ENCODE measurements around the gene TMEM204. TPM values are rescaled to one million over a fixed set of nuclear protein-coding genes. Genes with fewer than 3 reads are reported as not detected.

Gene TMEM204
- total and polyA plus RNA-seq, 7 experiments from 2014 or later, result 26.3 to 186 (median 152) TPM

DNA sequence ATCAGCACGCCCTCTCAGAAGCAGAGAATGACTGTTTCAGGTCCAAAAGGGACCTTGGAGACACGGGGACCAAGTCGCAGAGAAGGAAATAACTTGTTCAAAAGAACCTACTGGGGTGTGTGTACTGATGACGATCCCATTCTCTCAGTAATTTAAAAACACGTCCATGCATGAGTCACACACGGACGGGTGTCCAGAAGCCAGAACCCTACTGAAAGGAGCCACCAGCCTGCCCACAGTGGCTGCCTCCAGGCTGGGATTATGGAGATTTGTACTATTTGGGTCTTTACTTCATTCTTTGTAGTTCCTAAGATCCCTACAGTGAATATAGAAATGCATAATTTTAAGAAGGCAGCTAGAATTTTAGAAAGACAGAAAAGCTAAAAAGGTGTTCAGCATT is 27.8 kb downstream of the TMEM204 start:
- H3K4me1 Mint-ChIP-seq, result peaks cover 19 to 58% (median 52%) of the 10 kb centered on the region in 7 donors
- CTCF ChIA-PET, result interaction anchor here (0.8 to 1.2 kb wide), 2 partner anchors 14 to 35 kb away, joined by 3 to 4 read pairs; no protein-coding TSS in a partner anchor
- H3K27ac Mint-ChIP-seq, result peak overlapping the region in 8 of 9 donors; percentile 39 to 97 (median 84)

DNA sequence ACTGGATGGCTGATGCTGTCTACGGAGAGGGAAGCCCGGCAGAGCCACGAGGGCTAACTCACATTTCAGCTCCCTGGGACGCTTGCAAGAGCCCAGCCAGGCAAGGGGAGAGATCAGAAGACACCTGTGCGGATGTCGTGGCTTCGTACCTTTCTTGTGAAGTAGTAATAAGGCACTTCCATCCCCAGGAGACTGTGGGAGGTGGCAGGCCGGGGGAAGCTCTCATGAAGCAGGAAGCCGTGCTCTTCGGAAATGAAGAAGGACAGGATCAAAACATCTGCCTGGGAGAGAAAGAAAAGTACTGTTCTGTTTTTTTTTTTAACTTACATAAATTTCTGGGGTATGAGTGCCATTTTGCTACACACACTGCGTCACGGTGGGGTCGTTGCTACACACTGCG is 28.4 kb downstream of the TMEM204 start:
- no peak for ATAC-seq
- Histone ChIP-seq H3K4me3 (ENCODE audit: low read length) (no peak overlapping the region), H3K36me3 (ENCODE audit: control insufficient read depth in 2 of 3, insufficient read depth in 3 of 3, low read length in 3 of 3) (peaks cover 0 to 23% (median 0%) of the 10 kb centered on the region in 3 experiments), H3K27ac (ENCODE audit: low read depth, low read length) (peak overlapping the region; percentile 38), H3K9me3 (ENCODE audit: control insufficient read depth in 2 of 3, low read length in 3 of 3) (no peaks in the 10 kb centered on the region), H3K27me3 (ENCODE audit: control insufficient read depth in 2 of 2, insufficient read depth in 2 of 2, low read length in 2 of 2) (no peaks in the 10 kb centered on the region), H3K4me1 (ENCODE audit: control insufficient read depth in 2 of 2, insufficient read depth in 2 of 2, low read length in 2 of 2) (peaks cover 20 to 45% of the 10 kb centered on the region in 2 donors)
- Mint-ChIP-seq H3K27me3 (no peaks in the 10 kb centered on the region), H3K4me1 (peaks cover 19 to 58% (median 54%) of the 10 kb centered on the region in 7 donors), H3K4me3 (peak overlapping the region in 7 of 10 donors; percentile 16 to 83 (median 62)), H3K27ac (peak overlapping the region in 8 of 9 donors; percentile 39 to 97 (median 84)), H3K9me3 (no peaks in the 10 kb centered on the region), H3K36me3 (peaks cover 0 to 5% (median 3%) of the 10 kb centered on the region in 5 donors)
- ChIA-PET POLR2A (interaction anchor here (0.9 to 4.0 kb wide), 4 partner anchors 17 to 36 kb away, joined by 3 to 27 read pairs (median 6); no protein-coding TSS in a partner anchor), CTCF (interaction anchor here (0.7 to 1.2 kb wide), 3 partner anchors 14 to 1203 kb away, joined by 3 to 4 read pairs (median 3); no protein-coding TSS in a partner anchor)
- no peak for DNase-seq
- intact Hi-C loops (cut with micrococcal nuclease), result no loop called here

More for the DNA sequence above, 27.8 kb downstream of the TMEM204 start:
- no peak for ATAC-seq
- Mint-ChIP-seq H3K9me3 (no peaks in the 10 kb centered on the region), H3K27me3 (no peaks in the 10 kb centered on the region), H3K36me3 (peaks cover 0 to 7% (median 5%) of the 10 kb centered on the region in 5 donors), H3K4me3 (peak overlapping the region in 7 of 10 donors; percentile 9 to 83 (median 62))
- Histone ChIP-seq H3K36me3 (ENCODE audit: control insufficient read depth in 2 of 3, insufficient read depth in 3 of 3, low read length in 3 of 3) (peaks cover 0 to 27% (median 4%) of the 10 kb centered on the region in 3 experiments), H3K27me3 (ENCODE audit: control insufficient read depth in 2 of 2, insufficient read depth in 2 of 2, low read length in 2 of 2) (no peaks in the 10 kb centered on the region), H3K4me3 (ENCODE audit: low read length) (no peak overlapping the region), H3K27ac (ENCODE audit: low read depth, low read length) (peak overlapping the region; percentile 38), H3K9me3 (ENCODE audit: control insufficient read depth in 2 of 3, low read length in 3 of 3) (no peaks in the 10 kb centered on the region), H3K4me1 (ENCODE audit: control insufficient read depth in 2 of 2, insufficient read depth in 2 of 2, low read length in 2 of 2) (peaks cover 20 to 45% of the 10 kb centered on the region in 2 donors)
- POLR2A ChIA-PET, result interaction anchor here (0.9 to 4.0 kb wide), 4 partner anchors 16 to 36 kb away, joined by 3 to 27 read pairs (median 6); no protein-coding TSS in a partner anchor
- intact Hi-C loops (cut with micrococcal nuclease), result no loop called here
- no peak for DNase-seq

DNA sequence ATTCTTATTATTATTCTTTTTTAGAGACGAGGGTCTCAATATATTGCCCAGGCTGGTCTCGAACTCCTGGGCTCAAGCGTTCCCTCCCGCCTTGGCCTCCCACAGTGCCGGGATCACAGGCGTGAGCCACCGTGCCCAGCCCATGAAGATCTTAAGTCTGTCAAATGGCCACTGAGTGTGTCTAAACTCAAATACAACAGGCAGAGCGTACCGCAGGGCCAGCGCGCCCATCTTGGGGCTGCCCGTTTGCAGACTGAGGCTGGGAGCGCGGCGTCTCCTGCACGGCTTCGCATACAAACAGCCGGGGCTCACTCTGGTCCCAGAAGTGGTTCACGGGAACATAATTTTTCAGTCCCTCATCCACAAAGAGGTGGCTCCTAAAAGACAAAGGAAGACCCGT is 30.3 kb downstream of the TMEM204 start:
- ChIA-PET POLR2A (interaction anchor here (0.7 to 1.1 kb wide), 2 partner anchors 28 to 65 kb away, joined by 3 read pairs; no protein-coding TSS in a partner anchor), CTCF (interaction anchor here (0.5 kb wide), 1 partner anchor 137 kb away, joined by 3 read pairs; no protein-coding TSS in a partner anchor)
- peaks cover 20 to 59% (median 52%) of the 10 kb centered on the region in 7 donors for H3K4me1 Mint-ChIP-seq
- Histone ChIP-seq H3K9me3 (ENCODE audit: control insufficient read depth in 2 of 3, low read length in 3 of 3) (no peaks in the 10 kb centered on the region), H3K36me3 (ENCODE audit: control insufficient read depth in 2 of 3, insufficient read depth in 3 of 3, low read length in 3 of 3) (peaks cover 0 to 3% (median 0%) of the 10 kb centered on the region in 3 experiments), H3K4me3 (ENCODE audit: low read length) (no peak overlapping the region), H3K27ac (ENCODE audit: low read depth, low read length) (no peak overlapping the region), H3K4me1 (ENCODE audit: control insufficient read depth in 2 of 2, insufficient read depth in 2 of 2, low read length in 2 of 2) (peaks cover 19 to 45% of the 10 kb centered on the region in 2 donors), H3K27me3 (ENCODE audit: control insufficient read depth in 2 of 2, insufficient read depth in 2 of 2, low read length in 2 of 2) (no peaks in the 10 kb centered on the region)
- DNase-seq, result no peak
- no peaks in the 10 kb centered on the region for H3K27me3 Mint-ChIP-seq
- H3K36me3 Mint-ChIP-seq, result peaks cover 0 to 5% (median 0%) of the 10 kb centered on the region in 5 donors
- no peak for ATAC-seq
- H3K9me3 Mint-ChIP-seq, result no peaks in the 10 kb centered on the region
- intact Hi-C loops (cut with micrococcal nuclease), result no loop called here
- H3K27ac Mint-ChIP-seq, result peak overlapping the region in 2 of 9 donors; percentile 23 to 51
- H3K4me3 Mint-ChIP-seq, result peak overlapping the region in 1 of 10 donors; percentile 50

DNA sequence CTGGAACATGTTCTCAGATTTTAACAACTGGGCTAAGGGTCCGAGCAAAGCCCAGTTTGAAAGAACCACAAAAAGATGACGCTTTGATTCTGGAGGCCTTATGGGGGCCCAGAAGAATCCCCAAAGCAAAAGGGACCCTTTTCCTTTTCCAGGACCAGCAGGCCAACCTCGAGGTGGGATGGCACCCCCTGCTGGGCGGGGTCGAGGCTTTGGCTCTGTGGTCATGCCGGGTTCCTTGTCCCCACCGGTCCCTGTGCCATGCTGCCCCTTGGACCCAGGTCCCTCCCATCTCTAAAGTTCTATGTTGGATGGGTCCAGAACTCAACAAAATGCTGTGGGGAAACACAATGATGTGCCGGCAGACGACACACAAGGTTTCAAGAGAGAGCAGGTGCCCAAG is 30.9 kb downstream of the TMEM204 start:
- peaks cover 14 to 40% of the 10 kb centered on the region in 2 donors for H3K4me1 ChIP-seq (ENCODE audit: control insufficient read depth in 2 of 2, insufficient read depth in 2 of 2, low read length in 2 of 2)
- no peaks in the 10 kb centered on the region for H3K27me3 ChIP-seq (ENCODE audit: control insufficient read depth in 2 of 2, insufficient read depth in 2 of 2, low read length in 2 of 2)
- Mint-ChIP-seq H3K4me1 (peaks cover 15 to 54% (median 47%) of the 10 kb centered on the region in 7 donors), H3K4me3 (no peak overlapping the region), H3K27ac (peak overlapping the region in 2 of 9 donors; percentile 23 to 60), H3K9me3 (no peaks in the 10 kb centered on the region), H3K27me3 (no peaks in the 10 kb centered on the region), H3K36me3 (peaks cover 0 to 5% (median 0%) of the 10 kb centered on the region in 5 donors)
- no peak for DNase-seq
- intact Hi-C loops (cut with micrococcal nuclease), result no loop called here
- no peak for ATAC-seq
- no peak overlapping the region for H3K4me3 ChIP-seq (ENCODE audit: low read length)
- H3K27ac ChIP-seq (ENCODE audit: low read depth, low read length), result no peak overlapping the region
- H3K36me3 ChIP-seq (ENCODE audit: control insufficient read depth in 2 of 3, insufficient read depth in 3 of 3, low read length in 3 of 3), result no peaks in the 10 kb centered on the region
- ChIA-PET CTCF (no interaction called here), POLR2A (interaction anchor here (0.7 kb wide), 1 partner anchor 66 kb away, joined by 3 read pairs; no protein-coding TSS in a partner anchor)
- no peaks in the 10 kb centered on the region for H3K9me3 ChIP-seq (ENCODE audit: control insufficient read depth in 2 of 3, low read length in 3 of 3)

DNA sequence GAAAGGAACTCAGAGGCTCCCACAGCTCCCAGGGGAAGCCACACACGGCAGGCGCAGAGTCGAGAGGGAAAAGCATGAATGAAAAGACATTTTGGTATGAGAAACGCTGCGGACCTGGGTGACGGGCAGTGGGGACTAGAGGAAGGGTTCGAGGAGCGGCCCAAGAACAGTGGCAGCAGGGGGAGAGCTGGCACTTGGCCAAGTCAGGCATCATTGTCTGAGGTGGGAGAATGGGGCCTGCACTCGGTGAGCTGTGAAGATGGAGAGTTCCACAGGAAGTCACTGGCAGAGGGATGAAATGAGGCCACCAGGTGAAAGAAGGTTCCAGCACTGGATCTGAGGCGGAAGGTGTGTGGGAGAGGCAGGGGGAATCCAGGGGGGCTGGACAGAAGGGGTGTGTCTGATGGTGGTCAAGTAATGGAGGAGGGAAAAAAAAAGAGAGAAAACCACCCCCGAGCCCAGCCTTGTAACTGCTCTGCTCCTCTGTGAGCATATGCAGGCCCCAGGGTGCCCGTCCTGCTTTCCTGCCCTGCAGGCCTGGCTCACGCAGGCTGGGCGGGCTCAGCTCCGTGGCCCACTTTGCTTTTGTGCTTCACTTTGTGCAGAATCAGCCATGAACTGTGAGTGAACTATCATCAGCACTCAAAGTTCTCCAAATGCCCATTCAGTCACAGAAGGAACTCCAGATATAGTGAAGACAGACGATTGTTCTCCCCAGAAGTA is 31.8 kb downstream of the TMEM204 start:
- H3K27me3 ChIP-seq (ENCODE audit: control insufficient read depth in 2 of 2, insufficient read depth in 2 of 2, low read length in 2 of 2), result no peaks in the 10 kb centered on the region
- intact Hi-C loops (cut with micrococcal nuclease), result no loop called here
- no peak overlapping the region for H3K4me3 Mint-ChIP-seq
- peaks cover 9 to 45% (median 38%) of the 10 kb centered on the region in 7 donors for H3K4me1 Mint-ChIP-seq
- peak overlapping the region in 6 of 9 donors; percentile 17 to 81 (median 45) for H3K27ac Mint-ChIP-seq
- CTCF ChIA-PET, result no interaction called here
- POLR2A ChIA-PET, result no interaction called here
- no peaks in the 10 kb centered on the region for H3K9me3 Mint-ChIP-seq
- H3K36me3 Mint-ChIP-seq, result no peaks in the 10 kb centered on the region
- H3K4me3 ChIP-seq (ENCODE audit: low read length), result no peak overlapping the region
- peaks cover 5 to 31% of the 10 kb centered on the region in 2 donors for H3K4me1 ChIP-seq (ENCODE audit: control insufficient read depth in 2 of 2, insufficient read depth in 2 of 2, low read length in 2 of 2)
- H3K27me3 Mint-ChIP-seq, result no peaks in the 10 kb centered on the region
- no peak for ATAC-seq
- no peaks in the 10 kb centered on the region for H3K9me3 ChIP-seq (ENCODE audit: control insufficient read depth in 2 of 3, low read length in 3 of 3)
- no peak for DNase-seq
- no peak overlapping the region for H3K27ac ChIP-seq (ENCODE audit: low read depth, low read length)
- no peaks in the 10 kb centered on the region for H3K36me3 ChIP-seq (ENCODE audit: control insufficient read depth in 2 of 3, insufficient read depth in 3 of 3, low read length in 3 of 3)

DNA sequence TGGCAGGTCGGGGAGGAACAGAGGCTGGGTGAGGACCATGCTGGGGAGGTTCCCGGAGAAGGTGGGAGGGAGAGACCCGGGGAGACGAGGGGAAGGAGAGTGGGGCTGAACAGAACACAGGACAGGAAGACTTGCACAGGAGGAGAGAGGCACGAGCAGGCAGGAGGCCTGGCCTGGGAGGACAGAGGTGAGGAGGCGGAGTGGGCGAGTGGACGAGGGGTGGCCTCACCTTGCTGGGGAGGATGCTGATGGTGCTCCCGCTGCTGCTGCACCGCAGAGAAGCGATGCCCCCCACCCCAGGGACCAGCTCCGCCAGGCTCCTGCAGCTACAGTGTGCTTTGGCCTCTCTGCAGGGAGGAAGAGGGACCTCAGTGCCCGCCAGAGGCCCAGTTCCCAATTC is 34.5 kb downstream of the TMEM204 start:
- Mint-ChIP-seq H3K36me3 (no peaks in the 10 kb centered on the region), H3K4me3 (no peak overlapping the region), H3K9me3 (no peaks in the 10 kb centered on the region), H3K4me1 (peaks cover 0 to 27% (median 10%) of the 10 kb centered on the region in 7 donors), H3K27ac (no peak overlapping the region), H3K27me3 (no peaks in the 10 kb centered on the region)
- H3K36me3 ChIP-seq (ENCODE audit: control insufficient read depth in 2 of 3, insufficient read depth in 3 of 3, low read length in 3 of 3), result no peaks in the 10 kb centered on the region
- ChIA-PET POLR2A (no interaction called here), CTCF (no interaction called here)
- H3K27ac ChIP-seq (ENCODE audit: low read depth, low read length), result no peak overlapping the region
- no peak overlapping the region for H3K4me3 ChIP-seq (ENCODE audit: low read length)
- no peaks in the 10 kb centered on the region for H3K27me3 ChIP-seq (ENCODE audit: control insufficient read depth in 2 of 2, insufficient read depth in 2 of 2, low read length in 2 of 2)
- ATAC-seq (no peak), DNase-seq (no peak)
- peaks cover 0 to 3% of the 10 kb centered on the region in 2 donors for H3K4me1 ChIP-seq (ENCODE audit: control insufficient read depth in 2 of 2, insufficient read depth in 2 of 2, low read length in 2 of 2)
- no peaks in the 10 kb centered on the region for H3K9me3 ChIP-seq (ENCODE audit: control insufficient read depth in 2 of 3, low read length in 3 of 3)
- intact Hi-C loops (cut with micrococcal nuclease), result no loop called here
